Activated naive CD4-positive, alpha-beta T cell treated with Interleukin-2 at 50 U/mL for 16 hours (primary cell): ENCODE results near the gene NFIB.

Experiments
- DNase-seq: peaks from one replicate; pipeline ENCODE4 v3.0.0-alpha.2; 2020

The NFIB gene

DNA sequence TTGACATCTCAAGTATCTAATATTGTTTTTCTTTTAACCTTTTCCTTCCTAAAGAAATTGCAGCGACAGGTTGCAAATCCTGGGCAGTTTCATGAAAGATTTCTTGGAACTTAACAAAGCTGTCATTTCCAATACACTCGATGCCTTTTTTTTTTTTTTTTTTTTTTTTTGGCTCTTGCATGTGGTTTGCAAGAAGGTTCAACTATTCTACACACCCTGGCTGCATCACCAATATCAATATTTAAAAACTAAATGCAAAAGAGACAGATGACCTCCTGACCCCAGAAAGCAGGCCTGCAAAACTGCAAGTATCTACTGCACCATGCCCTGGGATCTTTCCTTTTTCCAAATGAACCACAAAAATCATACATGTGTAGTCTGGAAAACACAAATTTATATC is 4.4 kb upstream of the NFIB start:
- DNase-seq = no peak

DNA sequence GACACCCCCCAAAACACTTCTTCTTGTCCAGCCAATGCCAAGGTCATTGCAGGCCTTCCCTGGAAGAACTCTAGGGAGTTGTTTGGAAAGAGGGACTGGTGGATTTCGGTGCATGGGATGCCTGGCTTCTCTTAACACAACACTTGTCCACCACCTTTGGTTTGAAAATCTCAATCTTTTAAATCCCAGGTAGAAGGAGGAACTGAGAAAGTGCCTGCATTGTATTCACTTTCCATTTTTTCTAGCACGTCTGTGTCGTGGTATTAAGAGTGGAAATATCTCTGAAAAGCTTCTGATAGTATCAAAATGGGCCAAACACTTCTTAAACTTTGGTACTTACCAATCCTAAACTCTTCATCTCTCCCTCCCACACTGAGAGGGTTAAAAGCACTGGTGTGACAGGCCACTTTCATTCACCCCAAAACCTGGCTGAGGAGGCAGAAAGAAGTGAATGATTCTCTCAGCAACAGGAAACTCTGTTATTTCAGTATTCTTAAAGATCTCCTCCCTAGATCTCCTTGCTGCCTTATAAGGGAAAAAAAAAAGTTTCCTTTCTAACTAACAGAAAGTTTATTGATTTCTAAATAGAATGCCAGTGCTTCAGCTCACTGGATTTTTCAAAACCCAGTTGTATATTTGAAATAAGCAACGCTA is 3.9 kb upstream of the NFIB start:
- DNase-seq = no peak

DNA sequence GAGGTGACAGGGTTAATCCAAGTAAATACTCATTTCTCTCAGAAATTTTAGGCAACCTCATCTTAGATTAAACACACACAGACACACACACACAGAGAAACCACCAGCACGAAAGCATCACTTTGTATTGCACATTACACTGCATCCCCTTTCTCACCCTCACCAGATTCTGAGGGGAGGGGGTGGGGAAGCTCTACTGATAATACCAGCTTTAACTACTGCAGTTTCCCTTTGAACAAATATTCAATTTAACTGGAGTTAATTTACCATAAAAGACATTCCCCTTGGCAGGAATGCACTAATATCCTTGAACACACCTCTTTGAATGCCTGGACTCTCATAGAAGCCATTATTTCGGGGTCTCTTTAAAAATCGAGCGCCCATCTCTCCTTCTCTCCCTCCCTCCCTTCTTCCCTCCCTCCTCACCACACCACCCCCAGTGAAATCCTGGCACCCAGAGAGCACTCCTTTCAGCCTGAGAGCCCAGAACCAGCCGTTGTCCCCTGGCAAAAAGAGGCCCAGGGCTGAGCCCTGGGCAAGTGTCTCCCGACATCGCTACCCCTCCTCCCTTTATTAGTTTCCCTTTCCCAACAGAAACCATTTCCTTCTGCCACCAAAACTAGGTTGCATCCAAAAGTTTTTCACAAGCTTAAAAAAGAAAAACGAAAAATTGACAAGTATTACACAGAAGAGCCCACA is 2.8 kb upstream of the NFIB start:
- DNase-seq = no peak

DNA sequence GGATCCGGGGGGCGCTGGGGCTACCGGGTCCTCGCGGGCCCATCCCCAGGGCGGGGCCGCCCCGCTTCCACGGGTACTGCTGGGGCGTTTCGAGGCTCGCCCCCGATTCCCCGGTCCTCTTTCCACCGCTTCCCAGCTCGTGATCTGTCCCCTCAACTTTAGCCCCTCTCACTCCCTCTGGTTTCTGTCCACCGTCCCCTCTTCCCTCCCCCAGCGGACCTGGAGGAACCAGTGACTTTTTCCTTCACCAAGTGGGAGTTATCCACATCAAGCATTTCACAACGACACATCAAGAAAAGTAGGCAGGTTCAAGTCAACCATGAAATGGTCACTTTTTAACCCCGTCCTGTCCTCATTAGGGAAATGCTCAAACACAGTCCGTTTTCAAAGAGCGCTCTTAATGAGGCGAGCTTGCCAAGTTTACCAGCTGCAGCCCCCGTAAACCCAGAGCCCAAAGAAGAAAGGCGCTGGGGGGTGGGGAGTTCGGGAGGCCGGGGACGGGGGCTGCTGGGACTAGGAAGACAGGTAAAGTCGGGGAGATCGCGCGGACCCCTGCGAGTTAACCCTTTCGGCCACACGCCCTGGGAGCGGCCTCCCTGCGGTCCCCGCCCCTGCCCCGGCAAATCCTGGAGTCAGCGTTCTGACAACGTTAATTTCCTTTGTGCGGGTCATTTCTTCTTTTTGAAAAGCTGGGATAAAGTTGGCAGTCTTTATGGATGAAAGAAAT is 2.1 kb upstream of the NFIB start:
- DNase-seq = no peak

DNA sequence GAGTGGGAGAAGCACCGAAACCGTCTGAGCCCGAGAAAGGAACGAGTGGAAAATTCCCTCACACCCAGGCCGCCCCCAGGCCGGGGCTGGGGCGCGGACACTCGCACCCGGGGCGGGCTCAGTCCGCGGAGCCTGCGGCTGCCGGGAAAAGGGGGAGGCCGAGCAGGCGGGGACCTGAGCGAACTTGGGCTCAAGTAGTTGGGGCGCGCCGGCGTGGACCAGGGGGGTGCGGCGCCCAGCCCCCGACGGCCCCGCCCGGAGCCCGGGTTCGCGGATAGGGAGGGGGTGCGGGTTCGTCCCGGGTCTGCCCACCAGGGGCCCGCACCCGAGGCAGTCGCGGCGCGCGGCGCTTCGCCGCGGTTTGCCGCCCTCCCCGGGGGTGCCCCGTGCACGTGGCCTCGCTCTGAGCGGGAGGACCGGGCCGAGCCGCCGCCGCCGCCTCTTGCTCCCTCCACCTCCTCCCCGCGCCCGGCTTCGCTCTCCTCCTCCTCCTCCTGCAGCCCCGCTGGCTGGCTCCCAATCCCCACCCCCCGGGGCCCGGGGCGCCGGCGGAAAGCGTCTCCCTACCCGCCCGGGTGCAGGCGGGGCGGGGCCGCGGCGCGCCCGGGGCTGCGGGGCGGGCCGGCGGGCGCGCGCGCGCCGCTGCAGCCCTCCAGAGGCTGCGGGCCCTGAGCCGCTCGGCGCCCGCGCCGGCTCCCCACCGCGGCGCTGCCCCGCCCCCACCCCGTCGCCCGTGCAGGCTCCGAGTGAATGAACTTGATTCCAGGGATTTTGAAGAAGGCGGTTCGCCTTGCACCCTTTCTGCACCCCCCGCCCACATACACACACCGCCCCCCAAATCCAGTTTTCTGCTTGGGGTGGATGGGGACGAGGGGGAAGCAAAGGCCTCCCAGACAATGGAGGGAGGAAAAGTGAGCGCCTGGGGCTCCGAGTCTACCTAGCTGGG is 1.3 kb upstream of the NFIB start:
- peak; percentile 21 for DNase-seq

DNA sequence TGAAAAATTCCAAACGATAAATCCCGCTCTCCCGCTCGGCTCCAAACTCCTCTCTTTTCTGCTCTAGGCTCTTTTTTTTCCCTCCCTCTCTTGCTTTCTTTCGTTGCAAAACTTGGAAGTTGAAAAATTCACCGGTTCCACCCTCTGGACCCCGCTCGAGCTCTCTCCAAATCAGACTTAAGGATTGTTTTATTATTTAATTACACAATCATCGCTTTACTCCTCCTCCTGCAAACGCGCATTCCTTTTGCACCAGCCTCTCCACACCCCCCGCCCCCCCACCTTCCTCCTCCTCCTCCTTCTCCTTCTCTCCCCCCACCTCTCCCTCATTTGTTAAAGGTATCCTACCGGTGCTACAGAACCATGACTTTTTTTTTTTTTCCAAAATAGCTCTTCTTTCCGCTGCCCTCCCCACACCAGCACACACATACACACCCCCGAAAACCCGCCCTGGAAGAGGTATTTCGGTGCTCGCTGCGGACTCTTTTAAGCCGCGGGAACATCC is 535 bp upstream of the NFIB start:
- DNase-seq = no peak

DNA sequence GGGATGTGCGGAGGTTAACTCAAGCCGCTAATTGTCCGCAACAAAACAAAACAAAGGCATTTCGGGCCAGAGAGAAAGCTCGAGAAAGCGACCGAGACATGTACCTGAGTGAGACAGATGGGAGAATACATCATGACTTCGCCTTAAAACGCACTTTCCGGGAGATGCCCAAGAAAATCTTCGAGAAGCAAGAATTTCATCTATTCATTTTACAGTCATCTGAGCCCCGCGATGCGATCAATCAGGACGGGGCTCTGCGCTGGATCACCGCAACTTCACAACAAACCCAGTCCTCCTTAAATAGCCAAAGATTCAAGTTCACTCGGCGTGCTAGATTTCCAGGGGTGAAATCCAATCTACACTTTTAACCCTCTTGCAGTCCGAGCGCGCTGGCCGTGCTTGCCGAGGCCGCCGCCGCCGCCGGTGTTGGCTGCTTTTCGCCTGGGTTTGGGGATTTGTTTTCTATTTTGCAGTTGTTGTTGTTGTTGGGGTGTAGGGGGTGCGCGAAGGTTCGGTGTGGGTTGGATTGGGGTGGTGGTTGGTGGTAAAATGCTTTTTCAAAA is 482 bp downstream of the NFIB start:
- peak; percentile 15 for DNase-seq

DNA sequence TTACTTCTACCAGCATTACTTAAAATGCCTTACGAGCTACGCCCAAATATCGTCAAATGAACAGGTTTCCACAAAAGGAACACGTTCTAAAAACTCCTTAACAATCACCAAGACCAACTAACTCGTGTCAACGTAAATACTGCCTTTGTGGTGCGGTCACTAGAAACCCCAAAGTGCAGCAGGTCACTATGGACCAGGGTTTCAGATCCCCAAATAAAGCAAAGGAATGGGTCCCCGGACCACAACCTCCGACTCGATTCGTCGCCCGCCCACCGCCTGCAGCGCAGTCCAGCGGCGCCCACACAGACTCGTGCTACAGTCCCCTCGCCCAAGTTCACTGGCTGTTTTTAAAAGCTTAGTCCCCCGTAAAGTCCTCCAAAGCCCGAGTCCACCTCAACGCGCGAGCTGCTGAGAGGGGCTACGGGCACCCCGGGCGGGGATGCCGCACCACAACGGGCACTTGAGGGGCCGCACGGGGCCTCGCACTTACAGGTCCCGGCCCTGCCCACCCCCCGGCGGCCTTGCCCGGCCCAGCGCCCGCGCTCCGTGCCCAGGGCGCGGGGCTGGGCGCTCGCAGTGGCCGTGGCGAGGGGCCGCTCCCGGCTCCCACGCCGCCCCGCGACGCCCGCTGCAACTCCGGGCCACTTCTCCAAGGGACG is 1.1 kb downstream of the NFIB start:
- no peak for DNase-seq

DNA sequence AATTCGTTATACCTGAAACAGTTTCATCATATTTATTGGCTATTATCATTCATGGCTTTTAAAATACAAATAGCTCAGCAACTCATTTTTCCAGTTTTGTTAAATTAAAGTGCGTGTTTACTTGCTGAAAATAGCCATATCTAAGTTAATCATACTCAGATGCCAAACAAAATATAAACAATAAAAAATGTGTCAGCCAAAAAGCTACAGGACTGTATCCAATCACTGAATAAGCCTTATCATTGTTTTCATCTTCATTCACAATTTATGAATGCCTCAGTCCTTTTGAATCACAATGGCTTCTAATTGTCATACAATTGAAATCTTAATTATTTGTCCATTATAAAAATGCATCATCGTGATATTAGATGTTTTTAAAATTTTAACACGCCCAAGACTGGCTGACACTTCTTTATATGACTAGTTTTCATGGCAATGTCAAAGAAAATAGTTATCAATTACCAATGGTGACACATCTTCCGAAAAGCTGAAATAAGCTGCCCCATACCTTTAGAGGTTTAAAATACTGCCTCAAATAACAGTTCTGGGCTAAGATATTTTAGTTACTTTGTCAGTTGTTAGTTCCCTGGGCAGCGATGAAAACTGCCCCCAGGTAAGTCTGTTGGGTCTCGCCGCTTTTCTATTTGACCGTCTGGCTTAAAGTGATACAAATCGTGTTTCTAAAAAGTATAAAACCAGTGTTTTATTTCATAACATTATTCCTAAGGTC is 1.8 kb downstream of the NFIB start:
- DNase-seq = no peak

DNA sequence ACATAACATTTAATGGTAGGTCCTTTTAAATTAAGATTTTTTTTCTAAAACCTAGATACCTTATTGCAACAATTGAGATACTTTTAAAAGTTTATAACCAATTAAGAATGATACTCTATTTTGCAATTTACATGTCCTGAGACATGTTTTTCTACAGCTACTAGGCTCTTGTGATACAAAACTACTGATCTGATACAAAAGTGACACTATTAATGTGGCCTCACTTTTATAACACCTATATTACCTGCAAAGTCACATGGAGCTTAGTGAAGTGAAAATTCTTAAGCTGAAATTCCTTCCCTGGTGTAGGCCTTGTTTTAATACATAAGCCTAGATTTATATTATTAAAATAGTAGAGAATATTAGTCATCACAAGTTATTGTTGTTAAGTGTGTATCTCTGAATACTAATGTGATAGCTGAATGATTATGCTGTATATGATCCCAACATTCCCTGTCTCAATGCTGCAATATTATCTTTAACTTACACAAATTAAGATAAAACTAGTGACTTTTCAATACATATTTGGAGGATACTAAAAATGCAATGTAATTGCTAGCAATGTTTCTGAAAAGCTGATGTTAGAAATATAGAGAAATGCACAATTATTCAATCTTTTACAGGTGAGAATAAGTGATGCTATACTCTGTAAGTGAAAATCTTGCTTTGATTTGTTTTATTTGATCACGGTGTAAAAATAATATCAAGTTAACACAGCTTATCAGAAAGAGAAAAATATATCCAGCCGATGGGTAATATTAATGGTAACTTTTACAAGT is 2.6 kb downstream of the NFIB start:
- DNase-seq = no peak

DNA sequence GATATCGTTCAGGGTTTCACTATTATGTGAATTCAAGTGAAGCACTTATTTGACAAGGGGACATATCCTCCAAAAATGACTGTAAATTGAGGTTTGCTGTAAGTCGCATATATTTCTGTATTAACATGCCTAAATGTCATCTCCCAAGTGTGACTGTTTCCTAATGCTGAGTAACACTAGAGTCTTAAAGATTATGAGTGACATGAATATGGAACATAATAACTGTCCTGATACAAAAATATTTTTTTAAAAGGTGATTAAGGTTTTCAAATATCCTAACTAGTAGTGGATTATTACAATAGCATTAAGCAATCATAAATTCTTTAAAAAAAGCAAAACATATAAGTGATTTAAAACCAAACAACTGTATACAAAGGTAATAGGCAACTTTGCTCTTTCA is 3.6 kb downstream of the NFIB start:
- DNase-seq = no peak

DNA sequence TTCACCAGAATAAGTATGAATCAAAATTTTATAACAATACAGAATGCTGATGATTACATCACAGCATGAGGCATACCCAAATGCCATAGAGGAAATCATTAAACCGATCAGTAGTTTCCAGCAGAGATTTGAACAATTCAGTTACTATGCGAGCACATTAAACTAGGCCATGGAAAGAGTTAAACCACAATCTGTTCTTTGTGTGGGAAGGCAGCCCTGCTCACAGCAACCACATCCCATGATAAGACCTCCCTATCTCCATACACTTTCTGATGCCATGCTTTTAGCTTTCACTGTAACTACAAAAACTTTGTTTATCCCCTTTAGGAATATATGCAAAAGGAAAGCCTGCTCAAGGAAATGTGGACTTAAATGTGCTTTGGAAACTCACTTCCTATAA is 4.5 kb downstream of the NFIB start:
- DNase-seq = no peak

DNA sequence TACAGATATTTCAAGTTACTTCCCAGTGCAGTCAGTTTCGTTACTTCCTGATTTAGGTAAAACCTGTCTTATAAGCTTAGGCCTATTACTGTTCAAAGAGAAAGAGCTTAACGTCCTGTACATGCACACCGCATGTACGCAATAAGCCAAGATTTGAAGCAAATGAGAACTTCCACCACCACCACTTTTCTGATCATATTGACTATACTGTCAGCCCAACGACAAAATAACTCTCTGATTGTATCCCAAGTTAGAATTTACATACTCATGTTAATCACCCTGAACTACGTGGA is 5.1 kb downstream of the NFIB start:
- no peak for DNase-seq

DNA sequence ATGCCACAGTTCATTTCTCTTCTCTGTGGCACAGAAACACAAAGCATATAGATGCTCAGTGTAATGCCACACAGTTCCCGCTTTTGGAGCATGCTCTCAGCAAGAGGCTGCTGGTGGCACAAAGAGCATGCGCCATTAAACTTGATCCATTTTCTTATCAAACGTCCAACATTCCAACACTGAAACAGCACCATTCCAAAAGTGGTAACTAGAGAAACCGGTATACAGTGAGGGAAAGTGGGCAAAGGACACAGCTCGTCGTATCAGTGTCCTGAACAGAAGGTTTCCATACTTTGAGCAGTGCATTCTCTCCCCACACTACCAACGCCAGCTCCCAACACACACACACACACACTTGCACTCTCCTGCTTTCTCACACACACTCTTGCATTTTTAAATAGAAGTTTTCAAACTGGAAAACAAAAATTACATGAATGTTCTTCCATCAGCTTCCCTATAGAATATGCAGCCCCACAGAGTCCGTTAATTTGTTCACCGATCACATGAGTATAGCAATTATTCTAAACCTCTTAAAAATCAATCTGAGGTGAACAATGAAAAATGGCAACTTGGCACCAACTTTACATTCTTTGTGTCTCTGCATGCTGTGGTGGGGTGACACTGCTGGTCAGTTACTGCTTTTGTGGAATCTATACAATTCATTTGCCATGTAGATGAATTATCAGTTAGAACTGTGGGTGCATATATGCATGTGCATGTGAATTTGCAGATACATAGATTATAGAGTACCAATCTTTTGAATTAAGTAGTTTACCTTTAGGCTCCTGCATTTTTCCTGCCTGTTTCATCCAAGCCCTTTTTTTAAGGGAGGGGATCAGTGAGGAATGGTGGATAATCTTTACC is 5.7 kb downstream of the NFIB start:
- DNase-seq = no peak

DNA sequence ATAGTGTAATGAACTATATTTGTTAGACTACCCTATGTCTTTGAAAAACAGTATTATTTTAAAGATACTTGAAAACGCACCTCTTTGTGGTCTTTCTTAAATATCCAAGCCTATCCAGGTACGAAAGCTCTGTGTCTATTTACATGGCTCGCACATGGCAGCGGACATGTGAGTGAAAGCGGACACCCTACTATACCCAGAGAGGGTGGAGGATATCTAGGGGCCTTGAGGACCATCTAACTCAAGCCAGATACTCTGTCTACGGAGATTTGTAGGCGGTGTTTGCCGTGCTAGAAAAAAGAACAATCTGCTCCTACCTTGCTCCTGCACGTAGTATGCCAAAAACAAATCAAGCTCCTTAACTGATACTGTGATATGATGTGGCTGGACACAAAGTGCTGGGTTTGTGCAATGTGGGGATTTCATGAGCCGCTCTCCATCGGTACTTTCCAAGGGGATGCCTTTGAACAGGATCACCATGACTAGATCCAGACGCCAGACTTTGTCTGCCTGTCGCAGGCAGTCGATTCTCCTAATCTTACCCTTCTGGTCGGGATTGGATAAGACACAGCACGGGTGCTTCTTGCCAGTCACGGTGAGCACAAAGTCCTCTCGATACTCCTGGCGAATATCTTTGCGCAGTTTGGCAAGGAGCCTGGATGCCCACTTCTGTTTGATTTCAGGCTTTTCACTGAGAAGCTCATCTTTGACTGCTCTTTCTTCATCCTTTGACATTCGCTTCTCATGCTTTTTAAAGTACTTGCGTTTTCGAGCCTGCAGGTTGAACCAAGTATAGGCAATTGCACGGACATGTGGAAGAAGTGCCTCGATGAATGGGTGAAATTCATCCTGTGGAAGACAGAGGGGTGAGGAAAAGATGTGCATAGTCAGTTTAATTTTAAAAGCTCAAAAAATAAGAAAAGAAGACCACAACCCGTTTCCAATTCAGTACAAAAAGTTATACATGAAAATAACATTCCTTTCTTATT is 7.0 kb downstream of the NFIB start:
- DNase-seq = no peak

DNA sequence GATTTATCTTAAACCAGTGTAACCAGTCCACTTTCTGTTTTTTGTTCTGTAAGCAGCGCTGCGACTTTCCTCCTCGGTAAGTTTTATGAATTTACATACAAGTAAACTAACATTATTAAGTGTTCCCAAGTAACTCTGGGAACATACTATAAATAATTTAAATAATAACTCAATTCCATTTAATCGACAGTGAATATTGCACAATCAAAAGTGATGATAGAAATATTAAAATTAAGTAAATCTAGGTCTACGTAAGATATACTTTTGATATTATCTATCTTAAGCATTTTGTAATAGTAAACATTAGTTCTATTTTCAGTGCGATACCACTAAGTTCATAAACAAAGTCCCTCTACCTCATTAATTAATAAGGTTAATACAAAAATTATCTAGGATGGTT is 7.8 kb downstream of the NFIB start:
- no peak for DNase-seq

DNA sequence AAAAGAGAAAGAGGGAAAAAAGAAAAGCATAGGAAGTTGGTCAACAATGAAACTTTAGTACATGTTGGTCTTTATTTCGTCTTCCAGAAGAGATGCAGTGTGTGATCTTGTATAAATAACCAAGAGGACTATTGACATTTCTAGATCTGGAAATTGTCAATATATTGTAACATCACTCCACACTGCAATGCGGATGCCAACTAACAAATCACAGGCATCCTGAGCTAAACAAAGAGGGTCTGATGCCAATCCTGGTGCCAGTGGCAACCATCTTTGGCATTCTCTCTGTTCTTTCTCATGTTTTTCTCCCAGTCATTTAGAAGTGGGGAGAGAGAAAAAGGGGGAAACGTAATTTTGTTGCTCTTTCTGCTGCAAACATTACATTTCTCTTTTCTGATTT is 9.7 kb downstream of the NFIB start:
- DNase-seq = no peak

DNA sequence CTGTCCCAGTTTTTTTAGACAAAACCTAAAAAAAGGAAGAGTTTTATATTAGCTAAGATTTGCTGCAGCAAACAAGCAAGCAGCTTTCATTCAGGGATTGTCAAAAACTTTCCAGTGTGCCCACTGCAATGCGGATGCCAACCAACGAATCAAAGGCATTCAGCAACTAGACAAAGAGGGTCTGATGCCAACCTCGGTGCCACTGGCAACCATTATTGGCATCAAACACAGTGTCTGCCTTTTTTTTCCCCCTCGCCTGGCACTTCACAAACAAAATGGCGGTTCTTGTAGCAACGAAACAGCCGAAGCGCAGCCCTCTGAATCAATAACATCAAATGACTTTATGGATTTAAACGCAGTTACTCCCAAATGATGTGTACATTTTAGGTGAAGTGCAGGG is 10.4 kb downstream of the NFIB start:
- DNase-seq = no peak
